IMR-90 (cell line): Measurements from ENCODE around the gene NPAS3. TPM values are rescaled to one million over a fixed set of nuclear protein-coding genes. Genes with fewer than 3 reads are reported as not detected.

Source experiments
- ATAC-seq: fragments of 200-7000 bp; cut with Tn5 transposase; 2 replicates; pipeline ENCODE4 v1.9.1; 2020; ENCODE audit warnings: low read depth, mild to moderate bottlenecking, moderate library complexity
- BruUV-seq: library from RNA; stranded (reverse); fragments of 400-500 nt; replicated peaks from 2 replicates; lab custom pipeline; 2021; lab: Mats Ljungman, UMichigan
- CTCF ChIA-PET: fragments of 300-600 bp; formaldehyde crosslinking; extraction: SDS; loops from one replicate; lab custom pipeline; 2021; ENCODE audit warnings: antibody characterized with exemption; lab: Yijun Ruan, JAX
- POLR2A ChIA-PET: fragments of 300-600 bp; sonication (Branson Sonifier 250); formaldehyde crosslinking; loops from one replicate; lab custom pipeline; 2022; ENCODE audit warnings: antibody characterized with exemption; ENCODE audit not compliant: unreplicated experiment; lab: Charles Lee
- DNase-seq: peaks from one replicate; pipeline ENCODE4 v3.0.0; 2013
- H2AFZ ChIP-seq: replicated peaks from 2 replicates; pipeline ENCODE3; 2013; ENCODE audit warnings: low read length, mild to moderate bottlenecking; ENCODE audit not compliant: poor library complexity
- H2AK5ac ChIP-seq: 2 replicates; pipeline ENCODE4 v1.6.1; 2013; ENCODE audit warnings: low read depth, low read length, inconsistent platforms
- H2AK9ac ChIP-seq: replicated peaks from 2 replicates; pipeline ENCODE3; 2013; ENCODE audit warnings: mild to moderate bottlenecking, low read depth, low read length, moderate library complexity; ENCODE audit not compliant: poor library complexity
- H2BK120ac ChIP-seq: 2 replicates; pipeline ENCODE4 v1.6.1; 2013; ENCODE audit warnings: low read depth, low read length, inconsistent platforms
- H2BK15ac ChIP-seq: 3 replicates; pipeline ENCODE4 v1.6.1; 2013; ENCODE audit warnings: low read depth, low read length, inconsistent platforms
- H2BK20ac ChIP-seq: 2 replicates; pipeline ENCODE4 v1.6.1; 2013; ENCODE audit warnings: low read depth, mild to moderate bottlenecking, inconsistent platforms, low read length, moderate library complexity
- H2BK5ac ChIP-seq: 2 replicates; pipeline ENCODE4 v1.6.1; 2013; ENCODE audit warnings: mild to moderate bottlenecking, low read depth, low read length, inconsistent platforms; ENCODE audit not compliant: poor library complexity, severe bottlenecking
- H3K14ac ChIP-seq: replicated peaks from 2 replicates; pipeline ENCODE4 v1.6.1; 2013; ENCODE audit warnings: low read depth, low read length, inconsistent platforms
- H3K18ac ChIP-seq: 2 replicates; pipeline ENCODE4 v1.6.1; 2013; ENCODE audit warnings: low read depth, low read length, control low read depth
- H3K23ac ChIP-seq: 2 replicates; pipeline ENCODE4 v1.6.1; 2013; ENCODE audit warnings: low read depth, low read length, inconsistent platforms
- H3K27ac ChIP-seq: 2 replicates; pipeline ENCODE4 v1.5.1; 2013; ENCODE audit warnings: mild to moderate bottlenecking, control low read depth, low read length; ENCODE audit not compliant: insufficient read depth
- H3K27me3 ChIP-seq: 2 replicates; pipeline ENCODE4 v1.6.1; 2013; ENCODE audit warnings: low read length; ENCODE audit not compliant: control insufficient read depth, insufficient read depth
- H3K36me3 ChIP-seq: 2 replicates; pipeline ENCODE4 v1.6.1; 2013; ENCODE audit warnings: low read length, mixed read lengths; ENCODE audit not compliant: control insufficient read depth, insufficient read depth
- H3K4ac ChIP-seq: 2 replicates; pipeline ENCODE4 v1.6.1; 2013; ENCODE audit warnings: low read depth, low read length, inconsistent platforms
- H3K4me1 ChIP-seq: 2 replicates; pipeline ENCODE4 v1.6.1; 2013; ENCODE audit warnings: low read length, mixed read lengths; ENCODE audit not compliant: control insufficient read depth, insufficient read depth
- H3K4me2 ChIP-seq: 2 replicates; pipeline ENCODE4 v1.6.1; 2013; ENCODE audit warnings: low read depth, mild to moderate bottlenecking, control low read depth, low read length, moderate library complexity
- H3K4me3 ChIP-seq: 2 replicates; pipeline ENCODE4 v1.5.1; 2013; ENCODE audit warnings: low read depth, mild to moderate bottlenecking, control low read depth, low read length, moderate library complexity; ENCODE audit not compliant: insufficient read depth
- H3K56ac ChIP-seq: 2 replicates; pipeline ENCODE4 v1.6.1; 2013; ENCODE audit warnings: low read length, inconsistent platforms; ENCODE audit not compliant: insufficient read depth; ENCODE audit errors: extremely low read depth
- H3K79me1 ChIP-seq, 2 experiments: 2 replicates each; pipeline ENCODE4 v1.6.1; 2013; ENCODE audit warnings: low read length in 2 of 2, inconsistent platforms in 1 of 2, low read depth in 1 of 2
- H3K9ac ChIP-seq: 2 replicates; pipeline ENCODE4 v1.6.1; 2013; ENCODE audit warnings: low read depth, low read length, control low read depth
- H3K9me1 ChIP-seq: 2 replicates; pipeline ENCODE4 v1.6.1; 2013; ENCODE audit warnings: low read length, inconsistent platforms; ENCODE audit not compliant: insufficient read depth
- H3K9me3 ChIP-seq: 2 replicates; pipeline ENCODE4 v1.6.1; 2013; ENCODE audit warnings: low read length; ENCODE audit not compliant: control insufficient read depth, insufficient read depth
- H4K20me1 ChIP-seq: 2 replicates; pipeline ENCODE4 v1.6.1; 2013; ENCODE audit warnings: low read length, inconsistent platforms; ENCODE audit not compliant: insufficient read depth
- H4K5ac ChIP-seq: 2 replicates; pipeline ENCODE4 v1.6.1; 2013; ENCODE audit warnings: mild to moderate bottlenecking, low read depth, low read length, control low read depth
- H4K8ac ChIP-seq, 2 experiments: 2 replicates each; pipeline ENCODE4 v1.6.1; 2013; ENCODE audit warnings: low read depth in 2 of 2, low read length in 2 of 2, control low read depth in 1 of 2, inconsistent platforms in 1 of 2
- H4K91ac ChIP-seq: 2 replicates; pipeline ENCODE4 v1.6.1; 2013; ENCODE audit warnings: low read depth, low read length, inconsistent platforms; ENCODE audit not compliant: insufficient read depth
- MAFK ChIP-seq: IDR thresholded peaks from 2 replicates; pipeline ENCODE4 v1.6.1; 2012; ENCODE audit warnings: low read depth, low read length, improper control_type of control experiment
- MAZ ChIP-seq: IDR thresholded peaks from 2 replicates; pipeline ENCODE4 v1.6.1; 2012; ENCODE audit warnings: low read depth, mild to moderate bottlenecking, low read length, improper control_type of control experiment, moderate library complexity, borderline replicate concordance
- MXI1 ChIP-seq: IDR thresholded peaks from 2 replicates; pipeline ENCODE4 v1.6.1; 2012; ENCODE audit warnings: low read depth, mild to moderate bottlenecking, low read length, moderate library complexity, borderline replicate concordance
- POLR2A ChIP-seq: IDR thresholded peaks from 2 replicates; pipeline ENCODE4 v1.6.1; 2012; ENCODE audit warnings: mild to moderate bottlenecking, low read depth, low read length
- RFX5 ChIP-seq: IDR thresholded peaks from 2 replicates; pipeline ENCODE4 v1.8.0; 2012; ENCODE audit warnings: low read depth, mild to moderate bottlenecking, low read length, moderate library complexity
- USF2 ChIP-seq: fragments of 150-350 bp; IDR thresholded peaks from 2 replicates; pipeline ENCODE4 v1.6.1; 2017; ENCODE audit warnings: mild to moderate bottlenecking, antibody characterized with exemption, low read length, low read depth
- WGBS, 2 experiments: methylation state at CpG; one replicate each; pipeline versions ENCODE4 v1.1.5 to v1.1.7; 2013; ENCODE audit warnings: missing lambda C conversion rate in 2 of 2; ENCODE audit not compliant: insufficient read length in 1 of 2; ENCODE audit errors: extremely low coverage in 2 of 2; 5-methylcytosine and 5-hydroxymethylcytosine counted together
- dilution Hi-C: fragments of 300-500 bp; cut with HindIII; formaldehyde crosslinking; loops from one replicate; pipeline ENCODE4 v1.14.3; 2018; ENCODE audit warnings: low sequenced_read_pairs; ENCODE audit not compliant: unreplicated experiment
- in situ Hi-C: fragments of 300-500 bp; cut with MboI; formaldehyde crosslinking; loops from 3 replicates; pipeline ENCODE4 v1.14.3; 2019; ENCODE audit warnings: low sequenced_read_pairs, inconsistent platforms, mixed read lengths
- intact Hi-C: fragments of 100-400 bp; cut with micrococcal nuclease; formaldehyde crosslinking; loops from 2 replicates; pipeline ENCODE4 v1.10.0; 2022
- polyA plus RNA-seq, 3 experiments: library from polyadenylated mRNA; depleted of rRNA; stranded (reverse); fragments of >200 nt; gene quantifications; 2 replicates each; pipeline ENCODE4 v1.2.3, GENCODE V29; 2012; ENCODE audit warnings: low replicate concordance in 1 of 3
- total RNA-seq: library from RNA; depleted of rRNA; stranded (reverse); fragments of >200 nt; gene quantifications from 2 replicates; pipeline ENCODE4 v1.2.3, GENCODE V29; 2012

Gene NPAS3
- total and polyA plus RNA-seq, 2 of the 4 experiments (the other 2 are of a cell fraction): not detected

GRCh38 chr14:33127531-33127930 is 188.9 kb downstream of the NPAS3 start:
- in situ Hi-C loops: no loop called here
- no peak overlapping the region for H3K4me2 ChIP-seq

More at GRCh38 chr14:33127531-33127930, 188.9 kb downstream of the NPAS3 start:
- no peaks in the 10 kb centered on the region for H3K36me3 ChIP-seq
- BruUV-seq: no TSS peak
- no peak overlapping the region for H4K91ac ChIP-seq
- ChIA-PET CTCF (interaction anchor here (1.0 kb wide), 1 partner anchor 9 kb away, joined by 3 read pairs; no protein-coding TSS in a partner anchor), POLR2A (no interaction called here)
- no peaks in the 10 kb centered on the region for H4K20me1 ChIP-seq
- H2BK20ac ChIP-seq: no peak overlapping the region
- H2AFZ ChIP-seq: no peak overlapping the region
- no peaks in the 10 kb centered on the region for H3K79me1 ChIP-seq
- no peak overlapping the region for H3K27ac ChIP-seq
- H3K27me3 ChIP-seq: no peaks in the 10 kb centered on the region
- intact Hi-C loops (no loop called here), dilution Hi-C loops (no loop called here)
- H3K56ac ChIP-seq: no peak overlapping the region
- no peak for ATAC-seq
- no peaks in the 10 kb centered on the region for H3K4me1 ChIP-seq
- no peaks in the 10 kb centered on the region for H3K9me3 ChIP-seq
- H3K23ac ChIP-seq: no peak overlapping the region
- no peaks in the 10 kb centered on the region for H3K9me1 ChIP-seq
- no peak overlapping the region for H4K5ac ChIP-seq
- H3K18ac ChIP-seq: no peak overlapping the region
- no peak overlapping the region for H2BK120ac ChIP-seq
- no peak overlapping the region for H3K14ac ChIP-seq
- H2AK9ac ChIP-seq: no peak overlapping the region
- no peak overlapping the region for H3K4me3 ChIP-seq
- no peak overlapping the region for H3K4ac ChIP-seq
- H3K9ac ChIP-seq: no peak overlapping the region
- H2AK5ac ChIP-seq: no peak overlapping the region
- H2BK5ac ChIP-seq: no peak overlapping the region
- DNase-seq: no peak
- 40% methylated on average over 1 of the region's 1 CpG; no CpG with 5 or more reads in 1 of the 2 experiments for WGBS, 2 experiments
- TF ChIP-seq POLR2A: no peak
- TF ChIP-seq MAZ: no peak
- no peak for TF ChIP-seq MAFK
- no peak for TF ChIP-seq USF2
- TF ChIP-seq MXI1: no peak
- no peak for TF ChIP-seq RFX5
- no peak overlapping the region for H2BK15ac ChIP-seq
- no peak overlapping the region for H4K8ac ChIP-seq
